ENCODE results near the gene GBE1. TPM values are rescaled to one million over a fixed set of nuclear protein-coding genes. Genes with fewer than 3 reads are reported as not detected.
A peak's percentile ranks its signal among the peaks of the same experiment; 100 is the strongest.

Gene GBE1
- total RNA-seq, 2 donors from 2014 or later = 8.4 to 12.3 TPM

DNA sequence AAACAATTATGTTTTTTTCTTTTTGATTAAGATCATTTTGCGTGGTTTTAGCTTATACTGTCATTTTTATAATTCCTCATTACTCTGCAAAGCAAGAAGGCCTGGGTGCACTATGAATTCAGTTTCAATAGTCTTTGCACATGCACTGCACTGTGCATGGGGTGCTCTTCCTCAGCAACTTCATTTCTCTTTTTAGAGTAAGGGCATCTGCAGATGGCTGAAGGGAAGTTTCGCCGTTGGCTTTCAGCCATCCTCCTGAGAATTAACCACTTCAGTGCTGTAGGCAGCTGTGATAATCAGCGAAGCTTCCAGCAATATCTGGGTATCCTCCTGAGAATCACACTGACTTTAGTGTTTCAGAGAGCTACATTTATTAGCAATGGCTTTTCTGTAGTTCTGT, 284.8 kb downstream of the GBE1 start:
- peaks cover 11% of the 10 kb centered on the region for H3K4me1 ChIP-seq (ENCODE audit: control insufficient read depth, insufficient read depth, low read length)
- H3K4me3 ChIP-seq (ENCODE audit: low read length) = no peak overlapping the region
- TF ChIP-seq, protein P1, sequence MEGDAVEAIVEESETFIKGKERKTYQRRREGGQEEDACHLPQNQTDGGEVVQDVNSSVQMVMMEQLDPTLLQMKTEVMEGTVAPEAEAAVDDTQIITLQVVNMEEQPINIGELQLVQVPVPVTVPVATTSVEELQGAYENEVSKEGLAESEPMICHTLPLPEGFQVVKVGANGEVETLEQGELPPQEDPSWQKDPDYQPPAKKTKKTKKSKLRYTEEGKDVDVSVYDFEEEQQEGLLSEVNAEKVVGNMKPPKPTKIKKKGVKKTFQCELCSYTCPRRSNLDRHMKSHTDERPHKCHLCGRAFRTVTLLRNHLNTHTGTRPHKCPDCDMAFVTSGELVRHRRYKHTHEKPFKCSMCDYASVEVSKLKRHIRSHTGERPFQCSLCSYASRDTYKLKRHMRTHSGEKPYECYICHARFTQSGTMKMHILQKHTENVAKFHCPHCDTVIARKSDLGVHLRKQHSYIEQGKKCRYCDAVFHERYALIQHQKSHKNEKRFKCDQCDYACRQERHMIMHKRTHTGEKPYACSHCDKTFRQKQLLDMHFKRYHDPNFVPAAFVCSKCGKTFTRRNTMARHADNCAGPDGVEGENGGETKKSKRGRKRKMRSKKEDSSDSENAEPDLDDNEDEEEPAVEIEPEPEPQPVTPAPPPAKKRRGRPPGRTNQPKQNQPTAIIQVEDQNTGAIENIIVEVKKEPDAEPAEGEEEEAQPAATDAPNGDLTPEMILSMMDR (conservative IDR thresholded peaks at IDR 0.05) = no peak
- no peaks in the 10 kb centered on the region for H3K27me3 ChIP-seq (ENCODE audit: control insufficient read depth, insufficient read depth, low read length, poor library complexity, severe bottlenecking)
- Mint-ChIP-seq H3K27me3 (ENCODE audit: insufficient read depth) (no peaks in the 10 kb centered on the region), H3K27ac (no peak overlapping the region), H3K4me3 (no peak overlapping the region), H3K9me3 (no peaks in the 10 kb centered on the region), H3K36me3 (ENCODE audit: low read depth) (no peaks in the 10 kb centered on the region), H3K4me1 (peaks cover 17% of the 10 kb centered on the region)
- H3K9me3 ChIP-seq (ENCODE audit: control insufficient read depth, low read length) = no peaks in the 10 kb centered on the region
- no peaks in the 10 kb centered on the region for H3K36me3 ChIP-seq (ENCODE audit: control insufficient read depth, insufficient read depth, low read length)
- no peak overlapping the region for H3K9ac ChIP-seq (ENCODE audit: extremely low read depth, low read length, poor library complexity, severe bottlenecking)
- 76 to 88% methylated on average over 3 to 4 of the region's 4 CpGs for WGBS, 2 experiments (ENCODE audit: insufficient coverage in 1 of 2, insufficient read length in 1 of 2)
- H3K27ac ChIP-seq (ENCODE audit: low read depth, low read length) = no peak overlapping the region
- no peak for DNase-seq

DNA sequence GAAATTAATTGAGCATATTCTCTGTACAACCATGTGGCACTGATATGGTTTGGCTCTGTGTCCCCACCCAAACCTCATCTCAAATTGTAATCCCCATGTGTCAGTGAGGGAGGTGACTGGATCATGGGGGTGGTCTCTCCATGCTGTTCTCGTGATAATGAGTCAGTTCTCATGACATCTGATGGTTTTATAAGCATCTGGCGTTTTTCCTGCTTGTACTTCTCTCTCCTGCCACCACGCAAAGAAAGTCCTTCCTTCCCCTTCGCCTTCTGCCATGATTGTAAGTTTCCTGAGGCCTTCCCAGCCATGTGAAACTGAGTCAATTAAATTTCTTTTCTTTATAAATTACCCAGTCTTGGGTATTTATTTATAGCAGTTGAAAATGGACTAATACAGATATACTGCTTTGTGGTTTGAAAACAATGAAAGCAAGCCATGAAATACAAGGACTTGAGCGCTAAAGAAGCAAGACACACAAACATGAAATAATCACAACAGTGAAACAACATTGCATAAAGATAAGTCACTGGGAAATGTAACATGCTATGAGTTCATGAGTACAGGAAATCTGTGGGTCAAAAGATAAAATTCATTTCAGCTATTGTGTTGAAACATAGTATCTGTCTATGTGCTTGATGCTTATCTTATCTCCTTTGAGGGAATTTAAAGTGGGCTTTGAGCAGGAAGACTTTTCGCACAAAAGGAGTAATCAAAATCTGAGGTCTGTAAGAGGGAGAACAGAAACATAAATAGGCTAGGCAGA, 288.7 kb downstream of the GBE1 start:
- H3K4me1 ChIP-seq (ENCODE audit: control insufficient read depth, insufficient read depth, low read length) = peaks cover 11% of the 10 kb centered on the region
- TF ChIP-seq, protein P1 (conservative IDR thresholded peaks at IDR 0.05) = no peak
- Mint-ChIP-seq H3K36me3 (ENCODE audit: low read depth) (no peaks in the 10 kb centered on the region), H3K4me1 (peaks cover 19% of the 10 kb centered on the region), H3K9me3 (no peaks in the 10 kb centered on the region), H3K4me3 (no peak overlapping the region), H3K27ac (peak overlapping the region; percentile 16), H3K27me3 (ENCODE audit: insufficient read depth) (no peaks in the 10 kb centered on the region)
- 88 to 93% methylated on average over 3 to 6 of the region's 6 CpGs for WGBS, 2 experiments (ENCODE audit: insufficient coverage in 1 of 2, insufficient read length in 1 of 2)
- H3K9ac ChIP-seq (ENCODE audit: extremely low read depth, low read length, poor library complexity, severe bottlenecking) = no peak overlapping the region
- no peaks in the 10 kb centered on the region for H3K27me3 ChIP-seq (ENCODE audit: control insufficient read depth, insufficient read depth, low read length, poor library complexity, severe bottlenecking)
- DNase-seq = no peak
- no peak overlapping the region for H3K4me3 ChIP-seq (ENCODE audit: low read length)
- no peak overlapping the region for H3K27ac ChIP-seq (ENCODE audit: low read depth, low read length)
- H3K36me3 ChIP-seq (ENCODE audit: control insufficient read depth, insufficient read depth, low read length) = no peaks in the 10 kb centered on the region
- H3K9me3 ChIP-seq (ENCODE audit: control insufficient read depth, low read length) = no peaks in the 10 kb centered on the region

DNA sequence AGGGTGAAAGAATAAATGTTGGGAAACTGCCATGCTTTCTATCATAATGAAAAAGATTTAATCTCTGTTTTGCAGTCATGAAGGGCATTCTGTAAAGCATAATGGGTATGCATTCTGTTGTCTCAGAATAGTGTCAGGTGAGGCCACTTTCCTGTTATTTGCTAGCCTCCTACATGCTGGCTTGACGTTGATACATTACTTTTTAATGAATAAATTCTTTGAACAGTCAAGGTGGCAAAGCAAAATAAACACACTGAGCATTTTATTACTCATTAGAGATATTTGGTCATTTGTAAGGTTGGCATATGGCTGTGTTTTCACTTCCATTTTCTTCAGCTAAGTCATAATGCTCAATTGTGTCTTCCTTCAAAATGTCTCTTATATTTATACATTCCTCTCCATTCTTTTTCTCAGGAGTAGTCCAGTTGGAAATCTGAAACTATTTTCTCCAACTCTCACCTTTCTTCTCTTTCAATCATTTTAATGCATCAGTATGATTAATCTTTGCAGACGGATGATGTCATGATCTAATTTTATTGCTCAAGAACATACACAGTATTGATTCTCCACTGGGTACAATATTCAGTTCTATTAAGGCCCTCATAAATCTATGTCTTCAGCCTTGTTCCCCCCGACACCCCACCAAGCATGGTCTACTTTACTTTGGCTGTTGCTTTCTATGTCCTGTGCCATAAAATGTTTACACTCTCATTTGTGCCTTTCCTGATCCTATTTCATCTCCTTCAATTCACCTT, 290.7 kb downstream of the GBE1 start:
- no peaks in the 10 kb centered on the region for H3K9me3 ChIP-seq (ENCODE audit: control insufficient read depth, low read length)
- H3K36me3 ChIP-seq (ENCODE audit: control insufficient read depth, insufficient read depth, low read length) = no peaks in the 10 kb centered on the region
- Mint-ChIP-seq H3K4me3 (no peak overlapping the region), H3K36me3 (ENCODE audit: low read depth) (no peaks in the 10 kb centered on the region), H3K9me3 (no peaks in the 10 kb centered on the region), H3K27ac (no peak overlapping the region), H3K27me3 (ENCODE audit: insufficient read depth) (no peaks in the 10 kb centered on the region), H3K4me1 (peaks cover 21% of the 10 kb centered on the region)
- H3K9ac ChIP-seq (ENCODE audit: extremely low read depth, low read length, poor library complexity, severe bottlenecking) = no peak overlapping the region
- peaks cover 11% of the 10 kb centered on the region for H3K4me1 ChIP-seq (ENCODE audit: control insufficient read depth, insufficient read depth, low read length)
- H3K27me3 ChIP-seq (ENCODE audit: control insufficient read depth, insufficient read depth, low read length, poor library complexity, severe bottlenecking) = no peaks in the 10 kb centered on the region
- DNase-seq = no peak
- no peak overlapping the region for H3K27ac ChIP-seq (ENCODE audit: low read depth, low read length)
- TF ChIP-seq, protein P1 (conservative IDR thresholded peaks at IDR 0.05) = no peak
- no peak overlapping the region for H3K4me3 ChIP-seq (ENCODE audit: low read length)
- 69 to 85% methylated on average over 2 to 3 of the region's 3 CpGs for WGBS, 2 experiments (ENCODE audit: insufficient coverage in 1 of 2, insufficient read length in 1 of 2)

All from endodermal cell (in vitro differentiated cells).